ENCODE data around the gene JAZF1. TPM values are rescaled to one million over a fixed set of nuclear protein-coding genes. Genes with fewer than 3 reads are reported as not detected.
"Not testable (repeated sequence)": the region's sequence is repeated elsewhere in the genome, so short reads cannot be mapped to it uniquely, and the experiment has no call there.

The JAZF1 gene
- polyA plus RNA-seq, 3 donors: 12.1 to 18.1 (median 17.2) TPM

DNA sequence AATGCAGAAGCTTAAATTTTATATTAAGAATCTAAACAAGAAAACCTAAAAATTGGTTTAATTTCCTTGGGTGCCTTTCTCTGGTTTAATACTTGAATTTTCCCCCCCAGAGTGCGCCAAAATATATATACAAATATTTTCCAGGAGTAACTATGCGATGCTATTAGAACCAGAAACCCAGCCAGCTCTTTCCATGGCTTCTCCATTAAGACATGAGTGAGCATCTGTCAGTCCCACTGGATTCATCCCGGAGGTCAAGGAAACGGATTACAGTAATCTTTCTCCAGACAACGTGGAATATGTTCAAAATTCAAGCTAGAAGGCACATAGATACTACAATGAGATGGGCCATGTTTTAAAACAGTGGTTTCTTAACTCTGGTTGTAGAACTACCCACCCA is 291.9 kb downstream of the JAZF1 start:
- H3K4me3 Mint-ChIP-seq: no peak overlapping the region
- Histone ChIP-seq H3K4me3 (replicated peaks in 1 of 3; ENCODE audit: low read depth in 2 of 3, low read length in 3 of 3) (no peak overlapping the region), H3K36me3 (replicated peaks in 1 of 2; ENCODE audit: control insufficient read depth in 1 of 2, insufficient read depth in 2 of 2, low read length in 2 of 2) (peaks cover 13 to 67% of the 10 kb centered on the region in 2 donors), H3K9ac (ENCODE audit: insufficient read depth, low read length, poor library complexity, severe bottlenecking) (no peak overlapping the region), H3K79me2 (ENCODE audit: insufficient read depth, low read length) (no peaks in the 10 kb centered on the region), H3K27ac (ENCODE audit: low read depth in 1 of 2, low read length in 2 of 2) (no peak overlapping the region), H3K27me3 (ENCODE audit: control insufficient read depth in 2 of 2, insufficient read depth in 2 of 2, low read length in 2 of 2) (no peaks in the 10 kb centered on the region), H3K4me1 (ENCODE audit: control insufficient read depth in 1 of 2, insufficient read depth in 2 of 2, low read length in 2 of 2) (no peaks in the 10 kb centered on the region), H3K9me3 (replicated peaks in 1 of 2; ENCODE audit: control insufficient read depth in 1 of 2, insufficient read depth in 1 of 2, low read length in 2 of 2) (no peaks in the 10 kb centered on the region), H2AFZ (ENCODE audit: insufficient read depth, low read depth, low read length, poor library complexity, severe bottlenecking) (no peak overlapping the region), H3K4me2 (replicated peaks; ENCODE audit: extremely low read depth, low read length, poor library complexity, severe bottlenecking) (no peak overlapping the region), H4K20me1 (ENCODE audit: insufficient read depth, low read length) (peaks cover 7% of the 10 kb centered on the region)
- H3K4me1 Mint-ChIP-seq: no peaks in the 10 kb centered on the region
- WGBS (ENCODE audit: insufficient coverage): 100% methylated on average over 2 of the region's 5 CpGs
- no peak overlapping the region for H3K27ac Mint-ChIP-seq
- no peak for TF ChIP-seq CTCF (IDR thresholded peaks at IDR 0.05)
- H3K36me3 Mint-ChIP-seq: peaks cover 50 to 59% of the 10 kb centered on the region in 2 donors
- H3K9me3 Mint-ChIP-seq: peaks cover 0 to 3% (median 0%) of the 10 kb centered on the region in 7 donors
- no peak for DNase-seq
- H3K27me3 Mint-ChIP-seq (ENCODE audit: low read depth in 3 of 3): peaks cover 0 to 1% (median 0%) of the 10 kb centered on the region in 3 donors
- intact Hi-C loops (cut with micrococcal nuclease): no loop called here

DNA sequence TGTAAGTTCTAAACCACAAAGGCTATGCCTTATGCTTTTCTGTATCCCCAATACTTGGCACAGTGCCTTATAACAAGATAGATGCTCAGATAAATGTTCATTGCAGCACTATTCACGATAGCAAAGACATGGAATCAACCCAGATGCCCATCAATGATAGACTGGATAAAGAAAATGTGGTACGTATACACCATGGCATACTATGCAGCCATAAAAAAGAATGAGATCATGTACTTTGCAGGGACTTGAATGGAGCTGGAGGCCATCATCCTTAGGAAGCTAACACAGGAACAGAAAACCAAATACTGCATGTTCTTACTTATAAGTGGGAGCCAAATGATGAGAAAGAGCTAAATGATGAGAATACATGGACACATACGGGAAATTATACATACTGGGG is 293.9 kb downstream of the JAZF1 start:
- H3K79me2 ChIP-seq (ENCODE audit: insufficient read depth, low read length); H3K4me2 ChIP-seq (replicated peaks; ENCODE audit: extremely low read depth, low read length, poor library complexity, severe bottlenecking): not testable (repeated sequence)
- WGBS (ENCODE audit: insufficient coverage): 100% methylated on average over 1 of the region's 3 CpGs

More for the DNA sequence above, 293.9 kb downstream of the JAZF1 start:
- H3K27me3 Mint-ChIP-seq (ENCODE audit: low read depth in 3 of 3); DNase-seq; H3K4me3 Mint-ChIP-seq; H3K27me3 ChIP-seq (ENCODE audit: control insufficient read depth in 2 of 2, insufficient read depth in 2 of 2, low read length in 2 of 2); H3K9me3 ChIP-seq (replicated peaks in 1 of 2; ENCODE audit: control insufficient read depth in 1 of 2, insufficient read depth in 1 of 2, low read length in 2 of 2); H3K27ac Mint-ChIP-seq; H3K4me3 ChIP-seq (replicated peaks in 1 of 3; ENCODE audit: low read depth in 2 of 3, low read length in 3 of 3); H3K27ac ChIP-seq (ENCODE audit: low read depth in 1 of 2, low read length in 2 of 2); H2AFZ ChIP-seq (ENCODE audit: insufficient read depth, low read depth, low read length, poor library complexity, severe bottlenecking); intact Hi-C loops (cut with micrococcal nuclease); H3K4me1 ChIP-seq (ENCODE audit: control insufficient read depth in 1 of 2, insufficient read depth in 2 of 2, low read length in 2 of 2); H3K9ac ChIP-seq (ENCODE audit: insufficient read depth, low read length, poor library complexity, severe bottlenecking); H3K9me3 Mint-ChIP-seq; H3K4me1 Mint-ChIP-seq: not testable (repeated sequence)
- Histone ChIP-seq H4K20me1 (ENCODE audit: insufficient read depth, low read length) (peaks cover 11% of the 10 kb centered on the region), H3K36me3 (replicated peaks in 1 of 2; ENCODE audit: control insufficient read depth in 1 of 2, insufficient read depth in 2 of 2, low read length in 2 of 2) (peaks cover 4 to 46% of the 10 kb centered on the region in 2 donors)
- H3K36me3 Mint-ChIP-seq: peaks cover 38 to 51% of the 10 kb centered on the region in 2 donors
